Measurements from ENCODE around the gene BAZ1A. TPM values are rescaled to one million over a fixed set of nuclear protein-coding genes. Genes with fewer than 3 reads are reported as not detected.

Gene BAZ1A
- total RNA-seq, 1 donor from 2014 or later = 26.7 TPM

DNA sequence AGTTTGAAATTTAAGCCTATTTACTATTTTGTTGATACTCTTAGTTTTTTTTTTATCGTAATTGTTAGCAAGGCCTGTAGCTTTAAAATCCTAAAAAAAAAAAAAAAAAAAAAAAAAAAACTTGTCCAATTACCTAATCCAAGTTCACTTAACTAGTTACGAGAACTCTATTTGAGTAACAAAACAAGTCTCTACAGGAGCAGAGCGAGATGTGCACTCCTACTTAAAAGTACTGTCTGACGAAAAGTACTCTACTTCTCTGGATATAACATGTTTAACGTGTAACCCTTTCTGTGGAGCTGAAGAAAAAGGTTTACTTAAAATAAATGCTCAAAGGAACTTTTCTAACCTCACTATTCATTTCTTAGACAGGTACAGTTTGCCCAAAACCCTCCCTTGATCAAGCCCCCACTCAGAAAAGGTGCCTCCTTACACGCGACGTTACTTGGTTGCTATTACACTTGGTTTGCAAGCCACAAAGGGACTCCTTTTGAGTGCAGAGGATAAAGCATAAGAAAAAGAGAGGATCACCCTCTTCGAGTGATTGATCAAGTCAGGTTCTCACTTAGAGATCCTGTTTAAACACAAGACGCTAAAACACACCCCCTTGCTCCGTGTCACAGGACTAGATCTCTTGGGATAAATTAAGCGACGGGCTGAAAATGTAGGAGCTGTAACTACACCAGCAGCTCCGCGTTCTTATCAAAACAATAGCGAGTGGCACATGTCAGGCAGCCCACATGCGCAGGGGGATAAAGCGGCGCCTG is 2.2 kb downstream of the BAZ1A start:
- TF ChIP-seq, protein P1, sequence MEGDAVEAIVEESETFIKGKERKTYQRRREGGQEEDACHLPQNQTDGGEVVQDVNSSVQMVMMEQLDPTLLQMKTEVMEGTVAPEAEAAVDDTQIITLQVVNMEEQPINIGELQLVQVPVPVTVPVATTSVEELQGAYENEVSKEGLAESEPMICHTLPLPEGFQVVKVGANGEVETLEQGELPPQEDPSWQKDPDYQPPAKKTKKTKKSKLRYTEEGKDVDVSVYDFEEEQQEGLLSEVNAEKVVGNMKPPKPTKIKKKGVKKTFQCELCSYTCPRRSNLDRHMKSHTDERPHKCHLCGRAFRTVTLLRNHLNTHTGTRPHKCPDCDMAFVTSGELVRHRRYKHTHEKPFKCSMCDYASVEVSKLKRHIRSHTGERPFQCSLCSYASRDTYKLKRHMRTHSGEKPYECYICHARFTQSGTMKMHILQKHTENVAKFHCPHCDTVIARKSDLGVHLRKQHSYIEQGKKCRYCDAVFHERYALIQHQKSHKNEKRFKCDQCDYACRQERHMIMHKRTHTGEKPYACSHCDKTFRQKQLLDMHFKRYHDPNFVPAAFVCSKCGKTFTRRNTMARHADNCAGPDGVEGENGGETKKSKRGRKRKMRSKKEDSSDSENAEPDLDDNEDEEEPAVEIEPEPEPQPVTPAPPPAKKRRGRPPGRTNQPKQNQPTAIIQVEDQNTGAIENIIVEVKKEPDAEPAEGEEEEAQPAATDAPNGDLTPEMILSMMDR (IDR thresholded peaks at IDR 0.05) = no peak
- H3K27me3 Mint-ChIP-seq (ENCODE audit: unreplicated experiment) = no peaks in the 10 kb centered on the region
- peak overlapping the region; percentile 95 for H3K27ac Mint-ChIP-seq (ENCODE audit: unreplicated experiment)
- H3K4me3 Mint-ChIP-seq (ENCODE audit: unreplicated experiment) = peak overlapping the region; percentile 94
- H3K9me3 Mint-ChIP-seq (ENCODE audit: unreplicated experiment) = no peaks in the 10 kb centered on the region
- no peaks in the 10 kb centered on the region for H3K36me3 Mint-ChIP-seq (ENCODE audit: unreplicated experiment)
- DNase-seq (ENCODE audit: extremely low spot score, unreplicated experiment) = no peak
- peaks cover 38% of the 10 kb centered on the region for H3K4me1 Mint-ChIP-seq (ENCODE audit: unreplicated experiment)

DNA sequence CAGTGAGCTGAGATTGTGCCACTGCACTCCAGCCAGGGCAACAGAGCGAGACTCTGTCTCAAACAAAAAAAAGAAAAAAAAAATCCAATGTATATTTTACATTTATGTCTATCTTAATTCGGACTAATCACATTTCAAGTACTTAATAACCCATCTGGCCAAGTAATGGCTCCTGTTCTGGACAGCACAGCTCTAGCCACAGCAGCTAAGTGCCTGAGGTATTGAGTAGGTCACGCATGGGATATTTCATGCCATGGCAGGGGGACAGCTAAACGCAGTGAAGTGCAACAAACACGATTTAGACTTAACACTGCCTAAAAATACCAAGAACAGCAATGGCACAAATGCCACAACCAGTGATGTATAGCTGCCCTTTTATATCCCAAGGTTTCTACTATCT is 8.0 kb downstream of the BAZ1A start:
- no peak overlapping the region for H3K27ac Mint-ChIP-seq (ENCODE audit: unreplicated experiment)

DNA sequence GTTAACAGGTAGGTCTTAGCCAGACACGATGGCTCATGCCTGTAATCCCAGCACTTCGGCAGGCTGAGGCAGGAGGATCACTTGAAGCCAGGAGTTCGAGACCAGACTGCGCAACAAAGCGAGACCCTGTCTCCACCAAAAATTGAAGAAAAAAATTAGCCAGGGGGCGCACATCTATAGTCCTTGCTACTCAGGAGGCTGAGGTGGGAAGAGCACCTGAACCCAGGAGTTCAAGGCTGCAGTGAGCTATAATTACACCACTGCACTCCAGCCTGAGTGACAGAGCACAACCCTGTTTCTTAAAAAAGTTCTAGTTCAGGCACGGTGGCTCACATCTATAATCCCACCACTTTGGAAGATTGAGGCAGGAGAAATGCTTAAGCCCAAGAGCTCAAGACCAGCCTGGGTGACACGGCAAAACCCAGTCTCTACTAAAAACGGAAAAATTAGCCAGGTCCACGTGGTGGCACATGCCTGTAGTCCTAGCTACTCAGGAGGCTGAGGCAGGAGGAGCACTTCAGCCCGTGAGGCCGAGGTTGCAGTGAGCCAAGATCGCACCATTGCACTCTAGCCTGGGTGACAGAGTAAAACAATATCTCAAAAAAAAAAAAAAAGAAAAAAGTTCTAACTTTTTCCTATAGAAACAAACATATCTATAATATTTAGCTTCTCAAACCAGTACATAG is 9.1 kb downstream of the BAZ1A start:
- H3K36me3 Mint-ChIP-seq (ENCODE audit: unreplicated experiment) = peaks cover 6% of the 10 kb centered on the region
- H3K27ac Mint-ChIP-seq (ENCODE audit: unreplicated experiment) = no peak overlapping the region
- H3K27me3 Mint-ChIP-seq (ENCODE audit: unreplicated experiment) = no peaks in the 10 kb centered on the region
- H3K9me3 Mint-ChIP-seq (ENCODE audit: unreplicated experiment) = peaks cover 3% of the 10 kb centered on the region
- H3K4me3 Mint-ChIP-seq (ENCODE audit: unreplicated experiment) = no peak overlapping the region
- no peak for DNase-seq (ENCODE audit: extremely low spot score, unreplicated experiment)
- TF ChIP-seq, protein P1 (IDR thresholded peaks at IDR 0.05) = no peak
- H3K4me1 Mint-ChIP-seq (ENCODE audit: unreplicated experiment) = peaks cover 7% of the 10 kb centered on the region

More for the DNA sequence above, 8.0 kb downstream of the BAZ1A start:
- H3K36me3 Mint-ChIP-seq (ENCODE audit: unreplicated experiment) = peaks cover 5% of the 10 kb centered on the region
- H3K4me1 Mint-ChIP-seq (ENCODE audit: unreplicated experiment) = peaks cover 18% of the 10 kb centered on the region
- no peaks in the 10 kb centered on the region for H3K27me3 Mint-ChIP-seq (ENCODE audit: unreplicated experiment)
- no peak overlapping the region for H3K4me3 Mint-ChIP-seq (ENCODE audit: unreplicated experiment)
- H3K9me3 Mint-ChIP-seq (ENCODE audit: unreplicated experiment) = peaks cover 3% of the 10 kb centered on the region
- TF ChIP-seq, protein P1 (IDR thresholded peaks at IDR 0.05) = no peak
- no peak for DNase-seq (ENCODE audit: extremely low spot score, unreplicated experiment)

DNA sequence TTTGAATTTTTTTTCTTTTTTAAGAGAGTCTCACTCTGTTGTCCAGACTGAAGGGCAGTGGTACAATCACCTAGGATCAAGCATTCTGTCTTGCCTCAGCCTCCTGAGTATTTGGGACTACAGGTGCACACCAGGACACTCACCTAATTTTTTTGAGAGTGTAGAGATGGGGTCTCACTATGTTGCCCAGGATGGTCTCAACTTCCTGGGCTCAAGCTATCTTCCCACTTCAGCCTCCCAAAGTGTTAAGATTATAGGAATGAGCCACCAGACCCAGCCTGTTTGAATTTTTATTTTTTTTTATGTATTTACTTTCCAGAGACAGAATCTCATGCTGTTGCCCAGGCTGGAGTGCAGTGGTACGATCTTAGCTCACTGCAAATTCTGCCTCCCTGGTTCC is 11.3 kb downstream of the BAZ1A start:
- Mint-ChIP-seq H3K4me3 (ENCODE audit: unreplicated experiment) (no peak overlapping the region), H3K36me3 (ENCODE audit: unreplicated experiment) (peaks cover 9% of the 10 kb centered on the region), H3K9me3 (ENCODE audit: unreplicated experiment) (peaks cover 3% of the 10 kb centered on the region)

DNA sequence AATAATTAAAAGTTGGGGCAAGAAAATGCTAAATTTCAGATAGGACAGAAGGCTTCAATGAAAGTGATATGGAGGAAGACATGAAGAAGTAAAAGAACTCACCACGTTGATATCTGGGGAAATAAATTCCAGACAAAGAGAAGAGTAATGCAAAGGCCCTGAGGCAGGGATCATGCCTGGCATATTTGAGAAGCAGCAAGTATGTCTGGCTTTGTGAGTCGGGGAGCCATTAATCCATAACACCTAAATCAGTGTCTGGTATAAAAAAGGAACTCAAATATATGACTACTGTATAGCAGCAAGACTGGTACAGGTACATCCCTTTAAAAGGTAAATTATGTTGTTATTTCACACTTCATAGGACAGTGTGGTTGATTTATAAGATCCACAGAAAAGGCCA is 16.4 kb downstream of the BAZ1A start:
- TF ChIP-seq, protein P1 (IDR thresholded peaks at IDR 0.05) = no peak
- Mint-ChIP-seq H3K4me3 (ENCODE audit: unreplicated experiment) (no peak overlapping the region), H3K27ac (ENCODE audit: unreplicated experiment) (no peak overlapping the region), H3K27me3 (ENCODE audit: unreplicated experiment) (no peaks in the 10 kb centered on the region), H3K9me3 (ENCODE audit: unreplicated experiment) (no peaks in the 10 kb centered on the region), H3K36me3 (ENCODE audit: unreplicated experiment) (peaks cover 23% of the 10 kb centered on the region), H3K4me1 (ENCODE audit: unreplicated experiment) (no peaks in the 10 kb centered on the region)
- no peak for DNase-seq (ENCODE audit: extremely low spot score, unreplicated experiment)

More for the DNA sequence above, 11.3 kb downstream of the BAZ1A start:
- no peak for DNase-seq (ENCODE audit: extremely low spot score, unreplicated experiment)
- Mint-ChIP-seq H3K27ac (ENCODE audit: unreplicated experiment) (no peak overlapping the region), H3K4me1 (ENCODE audit: unreplicated experiment) (no peaks in the 10 kb centered on the region), H3K27me3 (ENCODE audit: unreplicated experiment) (no peaks in the 10 kb centered on the region)
- TF ChIP-seq, protein P1 (IDR thresholded peaks at IDR 0.05) = no peak
